ENCODE measurements around the gene RAET1G.
"Not testable (repeated sequence)": the region's sequence is repeated elsewhere in the genome, so short reads cannot be mapped to it uniquely, and the experiment has no call there.

RAET1G gene

GRCh38 chr6:149935246-149935645, 12.3 kb upstream of the RAET1G start:
- no peak for DNase-seq (ENCODE audit: low read depth in 3 of 3, low spot score in 1 of 3)

GRCh38 chr6:149934249-149935156, 11.6 kb upstream of the RAET1G start:
- DNase-seq (ENCODE audit: low read depth in 3 of 3, low spot score in 1 of 3): peak; percentile 16 to 42 (median 38)

- no peak for DNase-seq (ENCODE audit: low read depth in 3 of 3, low spot score in 1 of 3)
Measured at GRCh38 chr6:149933461-149933860, 10.5 kb upstream of the RAET1G start.

- DNase-seq (ENCODE audit: low read depth in 3 of 3, low spot score in 1 of 3): no peak
Measured at GRCh38 chr6:149933036-149933435, 10.1 kb upstream of the RAET1G start.

GRCh38 chr6:149931501-149931900, 8.6 kb upstream of the RAET1G start:
- DNase-seq (ENCODE audit: low read depth in 3 of 3, low spot score in 1 of 3): no peak

GRCh38 chr6:149929422-149929821, 6.5 kb upstream of the RAET1G start:
- DNase-seq (ENCODE audit: low read depth in 3 of 3, low spot score in 1 of 3): no peak

- not testable (repeated sequence) for DNase-seq (ENCODE audit: low read depth in 3 of 3, low spot score in 1 of 3)
Measured at GRCh38 chr6:149927025-149927424, 4.1 kb upstream of the RAET1G start.

- peak; percentile 18 to 63 (median 37) for DNase-seq (ENCODE audit: low read depth in 3 of 3, low spot score in 1 of 3)
Measured at GRCh38 chr6:149925974-149926777, 3.3 kb upstream of the RAET1G start.

GRCh38 chr6:149925253-149925973, 2.5 kb upstream of the RAET1G start:
- no peak for DNase-seq (ENCODE audit: low read depth in 3 of 3, low spot score in 1 of 3)

GRCh38 chr6:149924933-149925252, 2.0 kb upstream of the RAET1G start:
- no peak for DNase-seq (ENCODE audit: low read depth in 3 of 3, low spot score in 1 of 3)

- DNase-seq (ENCODE audit: low read depth in 3 of 3, low spot score in 1 of 3): no peak
Measured at GRCh38 chr6:149924206-149924932, 1.4 kb upstream of the RAET1G start.

- no peak for DNase-seq (ENCODE audit: low read depth in 3 of 3, low spot score in 1 of 3)
Measured at GRCh38 chr6:149923327-149923986, 536 bp upstream of the RAET1G start.

GRCh38 chr6:149922091-149922490, 830 bp downstream of the RAET1G start:
- not testable (repeated sequence) for DNase-seq (ENCODE audit: low read depth in 3 of 3, low spot score in 1 of 3)

- no peak for DNase-seq (ENCODE audit: low read depth in 3 of 3, low spot score in 1 of 3)
Measured at GRCh38 chr6:149921361-149921760, 1.6 kb downstream of the RAET1G start.

GRCh38 chr6:149919834-149920225, 3.1 kb downstream of the RAET1G start:
- no peak for DNase-seq (ENCODE audit: low read depth in 3 of 3, low spot score in 1 of 3)

GRCh38 chr6:149919126-149919833, 3.6 kb downstream of the RAET1G start:
- not testable (repeated sequence) for DNase-seq (ENCODE audit: low read depth in 3 of 3, low spot score in 1 of 3)

GRCh38 chr6:149918151-149918905, 4.6 kb downstream of the RAET1G start:
- DNase-seq (ENCODE audit: low read depth in 3 of 3, low spot score in 1 of 3): no peak

- DNase-seq (ENCODE audit: low read depth in 3 of 3, low spot score in 1 of 3): no peak
Measured at GRCh38 chr6:149917679-149918078, 5.2 kb downstream of the RAET1G start.
